ENCODE measurements around the gene HSD17B11.

GRCh38 chr4:87286970-87287369 lies 104.0 kb downstream of the HSD17B11 start:
- TF ChIP-seq GABPA (IDR thresholded peaks at IDR 0.05; ENCODE audit: borderline replicate concordance, insufficient read depth, low read length) (no peak), RBBP5 (IDR thresholded peaks at IDR 0.05; ENCODE audit: borderline replicate concordance, low read depth, low read length) (no peak), EP300 (IDR thresholded peaks at IDR 0.05; ENCODE audit: borderline replicate concordance in 1 of 2, low read depth in 2 of 2, low read length in 2 of 2) (no peak), CTCF (IDR thresholded peaks at IDR 0.05; ENCODE audit: control extremely low read depth in 1 of 3, insufficient read depth in 1 of 3, low read depth in 1 of 3, low read length in 3 of 3) (no peak), POLR2A (IDR thresholded peaks at IDR 0.05; ENCODE audit: control extremely low read depth in 1 of 2, low read depth in 2 of 2, low read length in 2 of 2) (no peak), ZNF274 (IDR thresholded peaks at IDR 0.05; ENCODE audit: borderline replicate concordance, extremely low read depth, low read length) (no peak), E2F6 (IDR thresholded peaks at IDR 0.05) (no peak)

Measured in H1 (cell line).